ENCODE results near the gene SNRPA.

- no peak for TF ChIP-seq SIN3A (IDR thresholded peaks at IDR 0.05; ENCODE audit: borderline replicate concordance, low read depth, low read length)
- no peak for TF ChIP-seq TAF1 (IDR thresholded peaks at IDR 0.05; ENCODE audit: borderline replicate concordance, low read depth, low read length)
- no peak for TF ChIP-seq USF2 (IDR thresholded peaks at IDR 0.05; ENCODE audit: borderline replicate concordance, low read depth, low read length)
- no peak for TF ChIP-seq NRF1 (IDR thresholded peaks at IDR 0.05; ENCODE audit: low read depth, low read length)
- TF ChIP-seq CTCF (IDR thresholded peaks at IDR 0.05) = no peak
- no peak for TF ChIP-seq RXRA (IDR thresholded peaks at IDR 0.05; ENCODE audit: borderline replicate concordance, low read depth)
Observed at GRCh38 chr19:40805258-40805868, 54.4 kb downstream of the SNRPA start.
